ENCODE measurements around the gene PTH1R. TPM values are rescaled to one million over a fixed set of nuclear protein-coding genes. Genes with fewer than 3 reads are reported as not detected.

Gene PTH1R
- total RNA-seq, 1 donor from 2014 or later: 0.29 TPM

DNA sequence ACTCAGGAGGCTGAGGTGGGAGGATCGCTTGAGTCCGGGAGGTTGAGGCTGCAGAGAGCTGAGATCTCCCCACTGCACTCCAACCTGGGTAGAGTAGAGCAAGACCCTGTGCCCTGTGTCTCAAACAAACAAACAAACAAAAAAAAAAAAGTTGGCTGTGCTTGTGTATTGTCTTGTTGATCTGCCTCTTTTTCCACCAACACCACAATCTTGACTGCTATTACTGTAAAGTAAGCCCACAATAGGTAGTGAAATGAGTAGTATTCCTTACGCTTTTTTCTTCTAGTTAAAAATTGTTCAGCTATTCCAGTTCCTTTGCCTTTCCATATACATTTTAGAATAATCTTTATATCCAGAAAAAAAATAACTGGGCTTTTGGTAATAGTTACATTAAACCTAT lies 35.5 kb downstream of the PTH1R start:
- Mint-ChIP-seq H3K9me3 (ENCODE audit: unreplicated experiment) (peaks cover 3% of the 10 kb centered on the region), H3K27me3 (ENCODE audit: unreplicated experiment) (no peaks in the 10 kb centered on the region), H3K27ac (ENCODE audit: unreplicated experiment) (no peak overlapping the region), H3K4me3 (ENCODE audit: unreplicated experiment) (no peak overlapping the region), H3K36me3 (ENCODE audit: unreplicated experiment) (peaks cover 5% of the 10 kb centered on the region), H3K4me1 (ENCODE audit: low read depth, unreplicated experiment) (no peaks in the 10 kb centered on the region)
- TF ChIP-seq, protein P1, sequence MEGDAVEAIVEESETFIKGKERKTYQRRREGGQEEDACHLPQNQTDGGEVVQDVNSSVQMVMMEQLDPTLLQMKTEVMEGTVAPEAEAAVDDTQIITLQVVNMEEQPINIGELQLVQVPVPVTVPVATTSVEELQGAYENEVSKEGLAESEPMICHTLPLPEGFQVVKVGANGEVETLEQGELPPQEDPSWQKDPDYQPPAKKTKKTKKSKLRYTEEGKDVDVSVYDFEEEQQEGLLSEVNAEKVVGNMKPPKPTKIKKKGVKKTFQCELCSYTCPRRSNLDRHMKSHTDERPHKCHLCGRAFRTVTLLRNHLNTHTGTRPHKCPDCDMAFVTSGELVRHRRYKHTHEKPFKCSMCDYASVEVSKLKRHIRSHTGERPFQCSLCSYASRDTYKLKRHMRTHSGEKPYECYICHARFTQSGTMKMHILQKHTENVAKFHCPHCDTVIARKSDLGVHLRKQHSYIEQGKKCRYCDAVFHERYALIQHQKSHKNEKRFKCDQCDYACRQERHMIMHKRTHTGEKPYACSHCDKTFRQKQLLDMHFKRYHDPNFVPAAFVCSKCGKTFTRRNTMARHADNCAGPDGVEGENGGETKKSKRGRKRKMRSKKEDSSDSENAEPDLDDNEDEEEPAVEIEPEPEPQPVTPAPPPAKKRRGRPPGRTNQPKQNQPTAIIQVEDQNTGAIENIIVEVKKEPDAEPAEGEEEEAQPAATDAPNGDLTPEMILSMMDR (IDR thresholded peaks at IDR 0.05; ENCODE audit: partially characterized antibody, unreplicated experiment): no peak
- DNase-seq: no peak

DNA sequence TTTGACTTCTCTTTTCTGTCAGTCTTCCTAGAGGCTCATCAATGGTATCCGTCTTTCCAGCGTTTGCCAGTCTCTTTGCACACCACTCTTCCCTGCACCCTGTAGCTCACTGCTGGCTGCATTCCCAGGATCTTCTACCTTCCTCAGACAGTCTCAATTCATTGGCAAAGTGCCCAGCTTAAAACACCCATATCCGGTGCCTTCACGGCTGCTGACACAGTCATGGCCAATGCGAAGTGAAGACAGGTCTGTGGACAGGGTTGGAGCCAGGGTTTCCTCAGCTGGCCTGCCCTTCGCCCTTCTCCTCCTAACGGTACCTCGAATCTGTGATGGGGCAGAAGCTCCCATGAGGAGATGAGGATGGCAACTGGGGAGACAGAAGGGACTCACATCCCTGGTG lies 36.1 kb downstream of the PTH1R start:
- Mint-ChIP-seq H3K4me1 (ENCODE audit: low read depth, unreplicated experiment) (no peaks in the 10 kb centered on the region), H3K4me3 (ENCODE audit: unreplicated experiment) (no peak overlapping the region), H3K36me3 (ENCODE audit: unreplicated experiment) (peaks cover 9% of the 10 kb centered on the region), H3K27ac (ENCODE audit: unreplicated experiment) (no peak overlapping the region), H3K9me3 (ENCODE audit: unreplicated experiment) (peaks cover 3% of the 10 kb centered on the region), H3K27me3 (ENCODE audit: unreplicated experiment) (no peaks in the 10 kb centered on the region)
- no peak for DNase-seq
- TF ChIP-seq, protein P1 (IDR thresholded peaks at IDR 0.05; ENCODE audit: partially characterized antibody, unreplicated experiment): no peak

- Mint-ChIP-seq H3K9me3 (ENCODE audit: unreplicated experiment) (peaks cover 3% of the 10 kb centered on the region), H3K27ac (ENCODE audit: unreplicated experiment) (no peak overlapping the region), H3K27me3 (ENCODE audit: unreplicated experiment) (no peaks in the 10 kb centered on the region), H3K36me3 (ENCODE audit: unreplicated experiment) (peaks cover 12% of the 10 kb centered on the region), H3K4me3 (ENCODE audit: unreplicated experiment) (no peak overlapping the region), H3K4me1 (ENCODE audit: low read depth, unreplicated experiment) (no peaks in the 10 kb centered on the region)
- TF ChIP-seq, protein P1 (IDR thresholded peaks at IDR 0.05; ENCODE audit: partially characterized antibody, unreplicated experiment): no peak
- DNase-seq: no peak
Measured at GRCh38 chr3:46914849-46915248, 37.3 kb downstream of the PTH1R start.

DNA sequence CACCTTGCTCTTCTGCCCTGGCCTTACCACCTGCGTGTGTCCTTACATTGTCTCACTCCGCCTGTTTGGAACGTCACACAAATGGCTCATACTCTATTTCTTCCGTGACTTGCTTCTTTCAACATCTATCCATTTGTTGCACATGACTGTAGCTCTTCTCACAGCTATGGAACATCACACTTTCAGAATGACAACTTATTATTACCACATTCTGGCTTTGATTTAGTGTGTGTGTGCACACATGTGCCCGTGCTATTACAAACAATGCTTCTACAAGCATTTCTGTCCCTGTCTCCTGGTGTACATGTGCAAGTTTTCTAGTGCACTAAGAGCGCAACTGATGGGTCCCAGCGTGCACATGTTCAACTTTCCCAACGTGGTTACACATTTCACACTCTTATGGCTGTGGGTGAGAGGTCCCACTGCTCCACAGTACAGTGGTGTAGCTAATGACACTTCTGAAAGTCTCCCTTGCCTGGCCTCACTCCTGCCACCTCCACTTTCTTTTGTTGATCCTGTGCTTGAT lies 37.8 kb downstream of the PTH1R start:
- Mint-ChIP-seq H3K4me1 (ENCODE audit: low read depth, unreplicated experiment) (no peaks in the 10 kb centered on the region), H3K36me3 (ENCODE audit: unreplicated experiment) (peaks cover 16% of the 10 kb centered on the region), H3K27ac (ENCODE audit: unreplicated experiment) (no peak overlapping the region), H3K27me3 (ENCODE audit: unreplicated experiment) (no peaks in the 10 kb centered on the region), H3K4me3 (ENCODE audit: unreplicated experiment) (no peak overlapping the region), H3K9me3 (ENCODE audit: unreplicated experiment) (peaks cover 3% of the 10 kb centered on the region)
- DNase-seq: no peak
- TF ChIP-seq, protein P1 (IDR thresholded peaks at IDR 0.05; ENCODE audit: partially characterized antibody, unreplicated experiment): no peak

GRCh38 chr3:46916278-46916677 lies 38.8 kb downstream of the PTH1R start:
- peaks cover 3% of the 10 kb centered on the region for H3K9me3 Mint-ChIP-seq (ENCODE audit: unreplicated experiment)

More at GRCh38 chr3:46916278-46916677, 38.8 kb downstream of the PTH1R start:
- Mint-ChIP-seq H3K4me1 (ENCODE audit: low read depth, unreplicated experiment) (no peaks in the 10 kb centered on the region), H3K27ac (ENCODE audit: unreplicated experiment) (no peak overlapping the region), H3K36me3 (ENCODE audit: unreplicated experiment) (peaks cover 16% of the 10 kb centered on the region), H3K27me3 (ENCODE audit: unreplicated experiment) (peaks cover 1% of the 10 kb centered on the region), H3K4me3 (ENCODE audit: unreplicated experiment) (no peak overlapping the region)
- DNase-seq: no peak
- TF ChIP-seq, protein P1 (IDR thresholded peaks at IDR 0.05; ENCODE audit: partially characterized antibody, unreplicated experiment): no peak
